IPS-18c (cell line): Measurements from ENCODE around the gene MATN1.

ENCODE experiments used
- H3K4me3 ChIP-seq: 2 replicates; pipeline ENCODE4 v1.7.0; 2013; ENCODE audit warnings: low read depth, mild to moderate bottlenecking, low read length, moderate library complexity; ENCODE audit not compliant: insufficient read depth
- H3K9me3 ChIP-seq: one replicate; pipeline ENCODE4 v1.6.1; 2013; ENCODE audit warnings: mild to moderate bottlenecking, low read length, moderate library complexity; ENCODE audit not compliant: control insufficient read depth, insufficient read depth

MATN1 gene

GRCh38 chr1:30715216-30715615, 8.2 kb downstream of the MATN1 start:
- no peak overlapping the region for H3K4me3 ChIP-seq
- peaks cover 5% of the 10 kb centered on the region for H3K9me3 ChIP-seq

- Histone ChIP-seq H3K4me3 (no peak overlapping the region), H3K9me3 (peaks cover 5% of the 10 kb centered on the region)
Measured at GRCh38 chr1:30714536-30715090, 8.8 kb downstream of the MATN1 start.

- H3K4me3 ChIP-seq = no peak overlapping the region
- peaks cover 5% of the 10 kb centered on the region for H3K9me3 ChIP-seq
Measured at GRCh38 chr1:30714025-30714424, 9.4 kb downstream of the MATN1 start.

- Histone ChIP-seq H3K9me3 (peaks cover 5% of the 10 kb centered on the region), H3K4me3 (no peak overlapping the region)
Measured at GRCh38 chr1:30713311-30713710, 10.1 kb downstream of the MATN1 start.

- H3K4me3 ChIP-seq = no peak overlapping the region
- peaks cover 5% of the 10 kb centered on the region for H3K9me3 ChIP-seq
Measured at GRCh38 chr1:30712583-30712982, 10.8 kb downstream of the MATN1 start.

GRCh38 chr1:30710407-30710806, 13.0 kb downstream of the MATN1 start:
- Histone ChIP-seq H3K9me3 (peaks cover 3% of the 10 kb centered on the region), H3K4me3 (no peak overlapping the region)

GRCh38 chr1:30708361-30708728, 15.0 kb downstream of the MATN1 start:
- Histone ChIP-seq H3K9me3 (no peaks in the 10 kb centered on the region), H3K4me3 (no peak overlapping the region)

- H3K4me3 ChIP-seq = no peak overlapping the region
- H3K9me3 ChIP-seq = no peaks in the 10 kb centered on the region
Measured at GRCh38 chr1:30707412-30708360, 15.7 kb downstream of the MATN1 start.

GRCh38 chr1:30706528-30706927, 16.9 kb downstream of the MATN1 start:
- Histone ChIP-seq H3K9me3 (no peaks in the 10 kb centered on the region), H3K4me3 (no peak overlapping the region)

GRCh38 chr1:30705698-30706097, 17.7 kb downstream of the MATN1 start:
- no peaks in the 10 kb centered on the region for H3K9me3 ChIP-seq
- no peak overlapping the region for H3K4me3 ChIP-seq

- Histone ChIP-seq H3K4me3 (no peak overlapping the region), H3K9me3 (no peaks in the 10 kb centered on the region)
Measured at GRCh38 chr1:30704765-30705509, 18.4 kb downstream of the MATN1 start.

GRCh38 chr1:30704271-30704670, 19.1 kb downstream of the MATN1 start:
- no peaks in the 10 kb centered on the region for H3K9me3 ChIP-seq
- no peak overlapping the region for H3K4me3 ChIP-seq

GRCh38 chr1:30702823-30703222, 20.6 kb downstream of the MATN1 start:
- no peaks in the 10 kb centered on the region for H3K9me3 ChIP-seq
- H3K4me3 ChIP-seq = no peak overlapping the region

GRCh38 chr1:30701258-30701633, 22.1 kb downstream of the MATN1 start:
- Histone ChIP-seq H3K9me3 (no peaks in the 10 kb centered on the region), H3K4me3 (no peak overlapping the region)

- no peak overlapping the region for H3K4me3 ChIP-seq
- H3K9me3 ChIP-seq = no peaks in the 10 kb centered on the region
Measured at GRCh38 chr1:30700528-30701257, 22.7 kb downstream of the MATN1 start.

GRCh38 chr1:30699762-30700161, 23.6 kb downstream of the MATN1 start:
- no peak overlapping the region for H3K4me3 ChIP-seq
- no peaks in the 10 kb centered on the region for H3K9me3 ChIP-seq

GRCh38 chr1:30698401-30698981, 24.9 kb downstream of the MATN1 start:
- H3K9me3 ChIP-seq = no peaks in the 10 kb centered on the region
- H3K4me3 ChIP-seq = no peak overlapping the region
